HEK293 (cell line): ENCODE data around the gene GPS1.

ENCODE experiments used
- GLI2 ChIP-seq: fragments of 450-650 bp; formaldehyde crosslinking; IDR thresholded peaks from 2 replicates; pipeline ENCODE4; 2017; ENCODE audit warnings: missing biosample characterization, missing genetic modification characterization, low read depth, borderline replicate concordance
- GLIS1 ChIP-seq: fragments of 450-650 bp; formaldehyde crosslinking; IDR thresholded peaks from 2 replicates; pipeline ENCODE4 v1.5.1; 2016; ENCODE audit warnings: missing biosample characterization, missing genetic modification characterization
- HOXC10 ChIP-seq: sonication (generic); formaldehyde crosslinking; IDR thresholded peaks from 2 replicates; pipeline ENCODE4 v1.8.1; 2023; ENCODE audit warnings: mild to moderate bottlenecking, missing genetic modification reagents
- MZF1 ChIP-seq: fragments of 450-650 bp; formaldehyde crosslinking; IDR thresholded peaks from 2 replicates; pipeline ENCODE4 v1.5.1; 2017; ENCODE audit warnings: missing biosample characterization, missing genetic modification characterization, borderline replicate concordance
- RBAK ChIP-seq: fragments of 450-650 bp; formaldehyde crosslinking; IDR thresholded peaks from 2 replicates; pipeline ENCODE4 v1.5.1; 2016; ENCODE audit warnings: missing biosample characterization, missing genetic modification characterization
- SCRT2 ChIP-seq: fragments of 450-650 bp; formaldehyde crosslinking; IDR thresholded peaks from 2 replicates; pipeline ENCODE4 v1.5.1; 2016; ENCODE audit warnings: missing biosample characterization, missing genetic modification characterization
- ZBTB20 ChIP-seq: fragments of 450-650 bp; formaldehyde crosslinking; IDR thresholded peaks from 2 replicates; pipeline ENCODE4 v1.5.1; 2016; ENCODE audit warnings: missing biosample characterization, missing genetic modification characterization
- ZFP3 ChIP-seq: fragments of 450-650 bp; formaldehyde crosslinking; IDR thresholded peaks from 2 replicates; pipeline ENCODE4 v1.5.1; 2016; ENCODE audit warnings: low read depth, missing biosample characterization, missing genetic modification characterization
- ZNF112 ChIP-seq: fragments of 450-650 bp; formaldehyde crosslinking; IDR thresholded peaks from 2 replicates; pipeline ENCODE4 v1.5.0; 2017; ENCODE audit warnings: missing biosample characterization, missing genetic modification characterization
- ZNF132 ChIP-seq: fragments of 450-650 bp; formaldehyde crosslinking; IDR thresholded peaks from 2 replicates; pipeline ENCODE4 v1.5.1; 2017; ENCODE audit warnings: missing biosample characterization, missing genetic modification characterization, borderline replicate concordance
- ZNF239 ChIP-seq: fragments of 450-650 bp; formaldehyde crosslinking; IDR thresholded peaks from 2 replicates; pipeline ENCODE4 v1.5.1; 2016; ENCODE audit warnings: missing biosample characterization, missing genetic modification characterization
- ZNF311 ChIP-seq: fragments of 450-650 bp; formaldehyde crosslinking; IDR thresholded peaks from 2 replicates; pipeline ENCODE4 v1.5.1; 2017; ENCODE audit warnings: missing biosample characterization, missing genetic modification characterization, borderline replicate concordance
- ZNF350 ChIP-seq: fragments of 450-650 bp; formaldehyde crosslinking; IDR thresholded peaks from 2 replicates; pipeline ENCODE4 v1.5.0; 2017; ENCODE audit warnings: missing biosample characterization, mild to moderate bottlenecking, missing genetic modification characterization
- ZNF426 ChIP-seq: fragments of 450-650 bp; formaldehyde crosslinking; IDR thresholded peaks from 2 replicates; pipeline ENCODE4 v1.5.1; 2017; ENCODE audit warnings: missing biosample characterization, missing genetic modification characterization, mild to moderate bottlenecking, inconsistent platforms, moderate library complexity
- ZNF560 ChIP-seq: fragments of 450-650 bp; formaldehyde crosslinking; IDR thresholded peaks from 2 replicates; pipeline ENCODE4 v1.5.1; 2017; ENCODE audit warnings: missing biosample characterization, missing genetic modification characterization, borderline replicate concordance
- ZNF585B ChIP-seq: fragments of 450-650 bp; formaldehyde crosslinking; IDR thresholded peaks from 2 replicates; pipeline ENCODE4 v1.5.1; 2016; ENCODE audit warnings: missing biosample characterization, missing genetic modification characterization
- ZNF596 ChIP-seq: fragments of 450-650 bp; IDR thresholded peaks from 2 replicates; pipeline ENCODE4 v1.5.0; 2018; ENCODE audit warnings: missing biosample characterization, mild to moderate bottlenecking, missing genetic modification characterization, moderate library complexity
- TF ChIP-seq, protein P1 (sequence below): fragments of 450-650 bp; formaldehyde crosslinking; IDR thresholded peaks from 2 replicates; pipeline ENCODE4 v1.5.0; 2017; ENCODE audit warnings: missing biosample characterization, missing genetic modification characterization, borderline replicate concordance
- TF ChIP-seq, protein P2 (sequence below): fragments of 450-650 bp; formaldehyde crosslinking; IDR thresholded peaks from 2 replicates; pipeline ENCODE4 v1.5.1; 2017; ENCODE audit warnings: missing biosample characterization, missing genetic modification characterization
- TF ChIP-seq, protein P3 (sequence below): fragments of 450-650 bp; formaldehyde crosslinking; IDR thresholded peaks from 2 replicates; pipeline ENCODE4 v1.5.1; 2016; ENCODE audit warnings: missing biosample characterization, missing genetic modification characterization
- TF ChIP-seq, protein P4 (sequence below): fragments of 450-650 bp; formaldehyde crosslinking; IDR thresholded peaks from 2 replicates; pipeline ENCODE4 v1.5.1; 2016; ENCODE audit warnings: missing biosample characterization, missing genetic modification characterization
- TF ChIP-seq, protein P5 (sequence below): fragments of 450-650 bp; formaldehyde crosslinking; IDR thresholded peaks from 2 replicates; pipeline ENCODE4 v1.5.1; 2016; ENCODE audit warnings: missing biosample characterization, missing genetic modification characterization
- TF ChIP-seq, protein P6 (sequence below): fragments of 450-650 bp; formaldehyde crosslinking; IDR thresholded peaks from 2 replicates; pipeline ENCODE4 v1.5.1; 2016; ENCODE audit warnings: missing biosample characterization, missing genetic modification characterization
- TF ChIP-seq, protein P7 (sequence below): fragments of 450-650 bp; formaldehyde crosslinking; IDR thresholded peaks from 2 replicates; pipeline ENCODE4 v1.5.1; 2016; ENCODE audit warnings: missing biosample characterization, missing genetic modification characterization

GPS1 gene

DNA sequence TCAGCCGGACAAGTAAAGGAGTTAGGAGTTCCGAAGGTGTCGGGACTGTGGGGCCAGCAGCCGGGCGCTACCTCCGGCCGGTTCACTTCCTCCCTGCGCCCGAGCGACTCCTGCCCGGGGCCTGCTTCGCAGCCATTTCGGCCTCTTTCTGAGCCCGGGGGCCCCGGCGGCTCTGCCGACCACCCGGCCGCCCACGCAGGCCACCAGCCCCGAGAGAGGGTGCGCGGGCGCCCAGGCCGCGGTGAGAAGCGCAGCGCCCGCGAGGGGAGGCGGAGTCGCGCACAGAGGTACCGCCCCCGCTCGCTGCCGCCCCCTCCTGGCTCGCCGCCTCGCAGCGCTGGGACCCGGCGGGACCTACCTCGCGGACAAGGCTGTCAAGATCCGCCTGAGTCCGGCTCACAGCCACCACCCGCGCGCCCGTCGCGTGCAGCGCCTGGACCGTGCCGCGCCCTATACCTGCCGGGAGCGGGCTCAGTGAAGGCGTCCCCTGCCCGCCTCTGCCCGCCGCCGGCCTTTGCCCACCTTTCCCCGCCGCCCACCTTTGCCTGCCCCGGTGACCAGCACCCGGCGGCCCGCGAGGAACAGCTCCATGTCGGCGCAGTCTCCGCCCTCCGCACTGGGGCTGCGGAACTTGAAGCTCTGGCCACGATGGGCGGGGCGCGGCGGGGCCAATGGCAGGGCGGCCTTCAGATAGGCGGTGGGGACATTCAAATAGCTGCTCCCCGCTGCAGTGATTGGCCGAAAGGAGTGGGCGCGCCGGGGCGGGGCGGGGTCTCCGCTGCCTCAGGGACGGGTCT, 14.4 kb upstream of the GPS1 start, which contains the start of gene DCXR (continued):
- TF ChIP-seq, protein P1, sequence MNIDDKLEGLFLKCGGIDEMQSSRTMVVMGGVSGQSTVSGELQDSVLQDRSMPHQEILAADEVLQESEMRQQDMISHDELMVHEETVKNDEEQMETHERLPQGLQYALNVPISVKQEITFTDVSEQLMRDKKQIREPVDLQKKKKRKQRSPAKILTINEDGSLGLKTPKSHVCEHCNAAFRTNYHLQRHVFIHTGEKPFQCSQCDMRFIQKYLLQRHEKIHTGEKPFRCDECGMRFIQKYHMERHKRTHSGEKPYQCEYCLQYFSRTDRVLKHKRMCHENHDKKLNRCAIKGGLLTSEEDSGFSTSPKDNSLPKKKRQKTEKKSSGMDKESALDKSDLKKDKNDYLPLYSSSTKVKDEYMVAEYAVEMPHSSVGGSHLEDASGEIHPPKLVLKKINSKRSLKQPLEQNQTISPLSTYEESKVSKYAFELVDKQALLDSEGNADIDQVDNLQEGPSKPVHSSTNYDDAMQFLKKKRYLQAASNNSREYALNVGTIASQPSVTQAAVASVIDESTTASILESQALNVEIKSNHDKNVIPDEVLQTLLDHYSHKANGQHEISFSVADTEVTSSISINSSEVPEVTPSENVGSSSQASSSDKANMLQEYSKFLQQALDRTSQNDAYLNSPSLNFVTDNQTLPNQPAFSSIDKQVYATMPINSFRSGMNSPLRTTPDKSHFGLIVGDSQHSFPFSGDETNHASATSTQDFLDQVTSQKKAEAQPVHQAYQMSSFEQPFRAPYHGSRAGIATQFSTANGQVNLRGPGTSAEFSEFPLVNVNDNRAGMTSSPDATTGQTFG (tag by site-specific recombination), result no peak
- no peak; the same call in 1 of the 2 replicates for TF ChIP-seq ZNF585B (tag by site-specific recombination)
- no peak for TF ChIP-seq ZNF311 (tag by site-specific recombination)
- TF ChIP-seq ZNF560, result no peak
- no peak for TF ChIP-seq RBAK (tag by site-specific recombination)
- TF ChIP-seq, protein P2, sequence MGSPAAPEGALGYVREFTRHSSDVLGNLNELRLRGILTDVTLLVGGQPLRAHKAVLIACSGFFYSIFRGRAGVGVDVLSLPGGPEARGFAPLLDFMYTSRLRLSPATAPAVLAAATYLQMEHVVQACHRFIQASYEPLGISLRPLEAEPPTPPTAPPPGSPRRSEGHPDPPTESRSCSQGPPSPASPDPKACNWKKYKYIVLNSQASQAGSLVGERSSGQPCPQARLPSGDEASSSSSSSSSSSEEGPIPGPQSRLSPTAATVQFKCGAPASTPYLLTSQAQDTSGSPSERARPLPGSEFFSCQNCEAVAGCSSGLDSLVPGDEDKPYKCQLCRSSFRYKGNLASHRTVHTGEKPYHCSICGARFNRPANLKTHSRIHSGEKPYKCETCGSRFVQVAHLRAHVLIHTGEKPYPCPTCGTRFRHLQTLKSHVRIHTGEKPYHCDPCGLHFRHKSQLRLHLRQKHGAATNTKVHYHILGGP, result no peak
- TF ChIP-seq HOXC10 (CRISPR knock-in tag), result no peak
- TF ChIP-seq GLI2, result no peak
- TF ChIP-seq, protein P3, sequence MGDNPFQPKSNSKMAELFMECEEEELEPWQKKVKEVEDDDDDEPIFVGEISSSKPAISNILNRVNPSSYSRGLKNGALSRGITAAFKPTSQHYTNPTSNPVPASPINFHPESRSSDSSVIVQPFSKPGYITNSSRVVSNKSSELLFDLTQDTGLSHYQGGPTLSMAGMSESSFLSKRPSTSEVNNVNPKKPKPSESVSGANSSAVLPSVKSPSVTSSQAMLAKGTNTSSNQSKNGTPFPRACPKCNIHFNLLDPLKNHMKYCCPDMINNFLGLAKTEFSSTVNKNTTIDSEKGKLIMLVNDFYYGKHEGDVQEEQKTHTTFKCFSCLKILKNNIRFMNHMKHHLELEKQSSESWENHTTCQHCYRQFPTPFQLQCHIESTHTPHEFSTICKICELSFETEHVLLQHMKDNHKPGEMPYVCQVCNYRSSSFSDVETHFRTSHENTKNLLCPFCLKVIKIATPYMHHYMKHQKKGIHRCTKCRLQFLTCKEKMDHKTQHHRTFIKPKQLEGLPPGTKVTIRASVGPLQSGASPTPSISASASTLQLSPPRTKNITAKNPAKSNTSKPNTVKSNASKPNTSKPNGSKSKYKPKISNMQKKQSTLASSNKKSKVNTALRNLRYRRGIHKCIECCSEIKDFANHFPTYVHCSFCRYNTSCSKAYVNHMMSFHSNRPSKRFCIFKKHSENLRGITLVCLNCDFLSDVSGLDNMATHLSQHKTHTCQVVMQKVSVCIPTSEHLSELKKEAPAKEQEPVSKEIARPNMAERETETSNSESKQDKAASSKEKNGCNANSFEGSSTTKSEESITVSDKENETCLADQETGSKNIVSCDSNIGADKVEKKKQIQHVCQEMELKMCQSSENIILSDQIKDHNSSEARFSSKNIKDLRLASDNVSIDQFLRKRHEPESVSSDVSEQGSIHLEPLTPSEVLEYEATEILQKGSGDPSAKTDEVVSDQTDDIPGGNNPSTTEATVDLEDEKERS (tag by site-specific recombination), result no peak
- no peak for TF ChIP-seq MZF1 (tag by site-specific recombination)
- peak; percentile 37; the same call in 1 of the 2 replicates for TF ChIP-seq ZBTB20 (tag by site-specific recombination)
- no peak for TF ChIP-seq ZNF596 (tag by site-specific recombination)
- no peak for TF ChIP-seq ZNF239 (tag by site-specific recombination)
- TF ChIP-seq, protein P4, sequence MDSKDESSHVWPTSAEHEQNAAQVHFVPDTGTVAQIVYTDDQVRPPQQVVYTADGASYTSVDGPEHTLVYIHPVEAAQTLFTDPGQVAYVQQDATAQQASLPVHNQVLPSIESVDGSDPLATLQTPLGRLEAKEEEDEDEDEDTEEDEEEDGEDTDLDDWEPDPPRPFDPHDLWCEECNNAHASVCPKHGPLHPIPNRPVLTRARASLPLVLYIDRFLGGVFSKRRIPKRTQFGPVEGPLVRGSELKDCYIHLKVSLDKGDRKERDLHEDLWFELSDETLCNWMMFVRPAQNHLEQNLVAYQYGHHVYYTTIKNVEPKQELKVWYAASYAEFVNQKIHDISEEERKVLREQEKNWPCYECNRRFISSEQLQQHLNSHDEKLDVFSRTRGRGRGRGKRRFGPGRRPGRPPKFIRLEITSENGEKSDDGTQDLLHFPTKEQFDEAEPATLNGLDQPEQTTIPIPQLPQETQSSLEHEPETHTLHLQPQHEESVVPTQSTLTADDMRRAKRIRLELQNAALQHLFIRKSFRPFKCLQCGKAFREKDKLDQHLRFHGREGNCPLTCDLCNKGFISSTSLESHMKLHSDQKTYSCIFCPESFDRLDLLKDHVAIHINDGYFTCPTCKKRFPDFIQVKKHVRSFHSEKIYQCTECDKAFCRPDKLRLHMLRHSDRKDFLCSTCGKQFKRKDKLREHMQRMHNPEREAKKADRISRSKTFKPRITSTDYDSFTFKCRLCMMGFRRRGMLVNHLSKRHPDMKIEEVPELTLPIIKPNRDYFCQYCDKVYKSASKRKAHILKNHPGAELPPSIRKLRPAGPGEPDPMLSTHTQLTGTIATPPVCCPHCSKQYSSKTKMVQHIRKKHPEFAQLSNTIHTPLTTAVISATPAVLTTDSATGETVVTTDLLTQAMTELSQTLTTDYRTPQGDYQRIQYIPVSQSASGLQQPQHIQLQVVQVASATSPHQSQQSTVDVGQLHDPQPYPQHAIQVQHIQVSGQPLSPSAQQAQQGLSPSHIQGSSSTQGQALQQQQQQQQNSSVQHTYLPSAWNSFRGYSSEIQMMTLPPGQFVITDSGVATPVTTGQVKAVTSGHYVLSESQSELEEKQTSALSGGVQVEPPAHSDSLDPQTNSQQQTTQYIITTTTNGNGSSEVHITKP, result peak; percentile 35
- TF ChIP-seq, protein P5, sequence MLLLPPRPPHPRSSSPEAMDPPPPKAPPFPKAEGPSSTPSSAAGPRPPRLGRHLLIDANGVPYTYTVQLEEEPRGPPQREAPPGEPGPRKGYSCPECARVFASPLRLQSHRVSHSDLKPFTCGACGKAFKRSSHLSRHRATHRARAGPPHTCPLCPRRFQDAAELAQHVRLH, result peak; percentile 57
- no peak for TF ChIP-seq ZFP3 (tag by site-specific recombination)
- no peak for TF ChIP-seq ZNF350 (tag by site-specific recombination)
- TF ChIP-seq SCRT2, result no peak
- TF ChIP-seq, protein P6, sequence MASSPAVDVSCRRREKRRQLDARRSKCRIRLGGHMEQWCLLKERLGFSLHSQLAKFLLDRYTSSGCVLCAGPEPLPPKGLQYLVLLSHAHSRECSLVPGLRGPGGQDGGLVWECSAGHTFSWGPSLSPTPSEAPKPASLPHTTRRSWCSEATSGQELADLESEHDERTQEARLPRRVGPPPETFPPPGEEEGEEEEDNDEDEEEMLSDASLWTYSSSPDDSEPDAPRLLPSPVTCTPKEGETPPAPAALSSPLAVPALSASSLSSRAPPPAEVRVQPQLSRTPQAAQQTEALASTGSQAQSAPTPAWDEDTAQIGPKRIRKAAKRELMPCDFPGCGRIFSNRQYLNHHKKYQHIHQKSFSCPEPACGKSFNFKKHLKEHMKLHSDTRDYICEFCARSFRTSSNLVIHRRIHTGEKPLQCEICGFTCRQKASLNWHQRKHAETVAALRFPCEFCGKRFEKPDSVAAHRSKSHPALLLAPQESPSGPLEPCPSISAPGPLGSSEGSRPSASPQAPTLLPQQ, result peak; percentile 73
- TF ChIP-seq ZNF426 (tag by site-specific recombination), result no peak
- no peak for TF ChIP-seq ZNF132 (tag by site-specific recombination)
- TF ChIP-seq, protein P7, sequence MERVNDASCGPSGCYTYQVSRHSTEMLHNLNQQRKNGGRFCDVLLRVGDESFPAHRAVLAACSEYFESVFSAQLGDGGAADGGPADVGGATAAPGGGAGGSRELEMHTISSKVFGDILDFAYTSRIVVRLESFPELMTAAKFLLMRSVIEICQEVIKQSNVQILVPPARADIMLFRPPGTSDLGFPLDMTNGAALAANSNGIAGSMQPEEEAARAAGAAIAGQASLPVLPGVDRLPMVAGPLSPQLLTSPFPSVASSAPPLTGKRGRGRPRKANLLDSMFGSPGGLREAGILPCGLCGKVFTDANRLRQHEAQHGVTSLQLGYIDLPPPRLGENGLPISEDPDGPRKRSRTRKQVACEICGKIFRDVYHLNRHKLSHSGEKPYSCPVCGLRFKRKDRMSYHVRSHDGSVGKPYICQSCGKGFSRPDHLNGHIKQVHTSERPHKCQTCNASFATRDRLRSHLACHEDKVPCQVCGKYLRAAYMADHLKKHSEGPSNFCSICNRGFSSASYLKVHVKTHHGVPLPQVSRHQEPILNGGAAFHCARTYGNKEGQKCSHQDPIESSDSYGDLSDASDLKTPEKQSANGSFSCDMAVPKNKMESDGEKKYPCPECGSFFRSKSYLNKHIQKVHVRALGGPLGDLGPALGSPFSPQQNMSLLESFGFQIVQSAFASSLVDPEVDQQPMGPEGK (tag by site-specific recombination), result peak; percentile 83
- peak; percentile 69 for TF ChIP-seq GLIS1 (tag by site-specific recombination)
- TF ChIP-seq ZNF112 (tag by site-specific recombination), result no peak
